ENCODE measurements around the gene TEX14. TPM values are rescaled to one million over a fixed set of nuclear protein-coding genes. Genes with fewer than 3 reads are reported as not detected.

TEX14 gene
- total RNA-seq, 2 experiments from 2014 or later = 0.14 to 0.21 TPM

DNA sequence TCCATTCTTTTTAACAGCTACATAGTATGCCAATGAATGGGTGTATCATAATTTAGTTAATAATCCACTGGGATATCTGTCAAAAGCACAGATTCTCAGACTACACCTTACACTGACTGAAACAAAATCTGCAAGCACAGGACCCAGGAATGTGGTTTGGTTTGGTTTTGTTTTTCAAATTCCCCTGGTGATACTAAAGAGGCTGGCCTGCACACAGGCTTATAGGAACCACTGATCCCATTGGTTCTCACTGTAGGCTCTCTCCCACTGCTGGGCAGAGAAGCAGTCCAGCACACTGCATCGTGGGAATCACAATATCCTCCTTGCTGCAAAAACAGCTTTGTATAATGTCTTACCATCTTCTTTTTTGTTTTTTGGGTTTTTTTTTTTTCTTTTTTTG is 67.1 kb downstream of the TEX14 start:
- Mint-ChIP-seq H3K4me3 (no peak overlapping the region), H3K27me3 (no peaks in the 10 kb centered on the region), H3K27ac (no peak overlapping the region), H3K36me3 (ENCODE audit: low read depth) (no peaks in the 10 kb centered on the region), H3K9me3 (ENCODE audit: low read depth) (no peaks in the 10 kb centered on the region), H3K4me1 (no peaks in the 10 kb centered on the region)
- intact Hi-C loops (cut with DNase I, micrococcal nuclease) = loop anchor here in 1 of 2 experiments (5.0 kb wide), 1 partner anchor 92 kb away; no protein-coding TSS in a partner anchor
- ChIA-PET CTCF (no interaction called here), POLR2A (interaction anchor here (0.7 kb wide), 1 partner anchor 1209 kb away, joined by 3 read pairs; no protein-coding TSS in a partner anchor)
- DNase-seq (no peak), ATAC-seq (no peak)

- Mint-ChIP-seq H3K27me3 (no peaks in the 10 kb centered on the region), H3K4me1 (no peaks in the 10 kb centered on the region), H3K4me3 (no peak overlapping the region), H3K27ac (no peak overlapping the region), H3K9me3 (ENCODE audit: low read depth) (no peaks in the 10 kb centered on the region), H3K36me3 (ENCODE audit: low read depth) (no peaks in the 10 kb centered on the region)
- CTCF ChIA-PET = no interaction called here
- POLR2A ChIA-PET = interaction anchor here (0.7 to 2.1 kb wide), 2 partner anchors 10 to 32 kb away, joined by 4 to 11 read pairs; no protein-coding TSS in a partner anchor
- DNase-seq (no peak), ATAC-seq (no peak)
- intact Hi-C loops (cut with DNase I, micrococcal nuclease) = no loop called here
Observed at GRCh38 chr17:58621174-58621573, 70.7 kb downstream of the TEX14 start.

GRCh38 chr17:58618336-58618735 is 73.5 kb downstream of the TEX14 start:
- no peak for DNase-seq

DNA sequence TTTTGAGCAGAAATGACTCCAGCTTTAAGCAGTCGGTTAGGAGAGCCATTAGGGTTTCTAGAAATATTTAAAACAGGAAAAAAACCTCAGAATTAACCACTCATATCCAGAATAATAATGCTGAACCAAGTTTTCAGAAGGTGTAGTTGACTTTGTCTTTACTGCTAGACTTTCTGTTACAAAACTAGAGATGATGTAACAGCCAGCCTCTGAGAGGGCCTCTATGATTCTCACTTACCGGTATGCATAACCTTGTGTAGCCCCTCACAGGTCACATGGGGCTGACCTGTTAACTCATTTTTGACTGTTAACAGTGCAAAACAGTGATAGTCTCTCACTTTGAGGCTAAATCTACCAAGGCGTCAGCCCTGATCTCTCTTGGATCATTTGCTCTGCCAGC is 74.3 kb downstream of the TEX14 start:
- no peak overlapping the region for H3K4me3 Mint-ChIP-seq
- CTCF ChIA-PET = interaction anchor here (0.6 kb wide), 1 partner anchor 90 kb away, joined by 4 read pairs; no protein-coding TSS in a partner anchor
- H3K4me1 Mint-ChIP-seq = peaks cover 9% of the 10 kb centered on the region
- no peaks in the 10 kb centered on the region for H3K36me3 Mint-ChIP-seq (ENCODE audit: low read depth)
- H3K9me3 Mint-ChIP-seq (ENCODE audit: low read depth) = no peaks in the 10 kb centered on the region
- no peak overlapping the region for H3K27ac Mint-ChIP-seq
- ATAC-seq = peak; percentile 58
- intact Hi-C loops (cut with DNase I, micrococcal nuclease) = no loop called here
- H3K27me3 Mint-ChIP-seq = no peaks in the 10 kb centered on the region
- DNase-seq = no peak
- POLR2A ChIA-PET = interaction anchor here (1.0 kb wide), 1 partner anchor 13 kb away, joined by 4 read pairs; no protein-coding TSS in a partner anchor

More at GRCh38 chr17:58618336-58618735, 73.5 kb downstream of the TEX14 start:
- H3K27me3 Mint-ChIP-seq = no peaks in the 10 kb centered on the region
- no peak for ATAC-seq
- H3K4me3 Mint-ChIP-seq = no peak overlapping the region
- intact Hi-C loops (cut with DNase I, micrococcal nuclease) = no loop called here
- peaks cover 9% of the 10 kb centered on the region for H3K4me1 Mint-ChIP-seq
- H3K9me3 Mint-ChIP-seq (ENCODE audit: low read depth) = no peaks in the 10 kb centered on the region
- POLR2A ChIA-PET = interaction anchor here (0.7 to 2.4 kb wide), 2 partner anchors 12 to 14 kb away, joined by 6 to 10 read pairs; no protein-coding TSS in a partner anchor
- CTCF ChIA-PET = interaction anchor here (0.6 kb wide), 1 partner anchor 9 kb away, joined by 3 read pairs; no protein-coding TSS in a partner anchor
- no peak overlapping the region for H3K27ac Mint-ChIP-seq
- H3K36me3 Mint-ChIP-seq (ENCODE audit: low read depth) = no peaks in the 10 kb centered on the region

DNA sequence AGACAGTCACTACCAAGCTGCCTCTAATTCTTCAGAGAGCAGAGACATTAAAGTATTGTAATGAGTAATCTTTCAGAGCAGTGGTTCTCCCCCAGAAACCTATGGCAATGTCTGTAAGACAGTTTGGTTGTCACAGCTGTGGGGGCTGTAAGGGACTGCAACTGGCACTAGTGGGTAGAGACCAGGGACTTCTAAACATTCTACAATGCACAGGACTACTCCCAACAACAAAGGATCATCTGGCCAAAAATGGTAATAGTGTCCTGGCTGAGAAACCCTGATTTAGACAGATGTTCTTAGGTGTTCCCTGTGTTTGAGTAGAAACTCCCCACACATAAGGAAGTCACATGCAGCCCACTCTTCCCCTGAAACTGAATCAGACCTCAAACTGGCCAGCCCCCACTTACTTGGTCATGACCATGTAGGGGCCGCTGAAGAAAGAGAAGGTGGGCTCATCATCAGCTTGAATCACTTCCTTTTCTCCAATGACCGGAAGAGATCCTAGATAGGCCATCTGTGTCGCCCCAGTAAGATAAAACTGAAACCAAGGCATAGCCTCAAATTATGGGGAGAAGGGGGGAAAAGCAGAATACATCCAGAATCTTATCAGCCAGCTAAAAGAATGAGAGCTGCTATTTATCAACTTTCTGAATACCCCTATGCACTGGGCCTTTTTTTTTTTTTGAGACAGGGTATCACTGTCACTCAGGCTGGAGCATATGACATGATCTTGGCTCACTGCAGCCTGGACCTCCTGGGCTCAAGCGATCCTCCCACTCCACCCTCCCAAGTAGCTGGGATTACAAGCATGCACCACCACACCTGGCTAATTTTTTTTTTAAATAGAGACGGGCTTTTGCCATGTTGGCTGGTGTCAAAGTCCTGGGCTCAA is 75.8 kb downstream of the TEX14 start:
- H3K27me3 Mint-ChIP-seq = no peaks in the 10 kb centered on the region
- ATAC-seq (peak; percentile 69), DNase-seq (no peak)
- H3K36me3 Mint-ChIP-seq (ENCODE audit: low read depth) = no peaks in the 10 kb centered on the region
- intact Hi-C loops (cut with DNase I, micrococcal nuclease) = no loop called here
- no peak overlapping the region for H3K27ac Mint-ChIP-seq
- H3K4me3 Mint-ChIP-seq = no peak overlapping the region
- ChIA-PET CTCF (no interaction called here), POLR2A (interaction anchor here (2.2 kb wide), 1 partner anchor 14 kb away, joined by 9 read pairs; no protein-coding TSS in a partner anchor)
- H3K4me1 Mint-ChIP-seq = peaks cover 9% of the 10 kb centered on the region
- H3K9me3 Mint-ChIP-seq (ENCODE audit: low read depth) = no peaks in the 10 kb centered on the region

DNA sequence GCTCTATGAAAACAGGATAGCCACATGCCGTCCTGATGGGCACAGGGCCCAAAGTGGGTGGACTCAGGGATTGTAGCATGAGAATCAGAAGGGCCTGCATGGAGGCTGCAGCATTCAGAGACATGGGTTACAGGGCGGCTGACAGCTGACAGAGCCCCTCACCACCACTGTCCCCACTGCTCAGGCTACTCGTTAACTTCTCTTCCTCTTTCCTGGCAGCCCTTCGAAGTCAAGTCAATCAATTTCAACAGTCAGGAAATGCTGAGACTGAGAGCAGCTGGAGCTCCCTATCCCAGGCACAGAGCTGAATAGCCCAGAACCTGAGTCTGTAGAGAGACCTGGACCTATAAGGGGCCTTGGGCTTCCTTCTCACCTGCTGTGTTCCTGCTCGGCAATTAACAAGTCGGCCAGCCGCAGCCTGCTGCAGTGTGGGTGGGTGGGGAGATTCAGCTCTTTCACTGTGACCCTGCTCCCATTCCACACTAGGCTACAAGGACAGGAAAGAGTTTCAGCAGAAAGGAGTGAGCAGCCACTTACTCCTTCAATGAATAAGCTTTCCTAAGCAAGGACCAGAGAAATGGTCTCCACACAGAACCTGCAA is 76.9 kb downstream of the TEX14 start:
- no peaks in the 10 kb centered on the region for H3K36me3 Mint-ChIP-seq (ENCODE audit: low read depth)
- ATAC-seq (no peak), DNase-seq (no peak)
- CTCF ChIA-PET = no interaction called here
- no peak overlapping the region for H3K27ac Mint-ChIP-seq
- no peaks in the 10 kb centered on the region for H3K9me3 Mint-ChIP-seq (ENCODE audit: low read depth)
- no peaks in the 10 kb centered on the region for H3K27me3 Mint-ChIP-seq
- peaks cover 9% of the 10 kb centered on the region for H3K4me1 Mint-ChIP-seq
- intact Hi-C loops (cut with DNase I, micrococcal nuclease) = no loop called here
- POLR2A ChIA-PET = interaction anchor here (0.6 to 2.2 kb wide), 2 partner anchors 15 to 43 kb away, joined by 3 to 9 read pairs; no protein-coding TSS in a partner anchor
- no peak overlapping the region for H3K4me3 Mint-ChIP-seq

DNA sequence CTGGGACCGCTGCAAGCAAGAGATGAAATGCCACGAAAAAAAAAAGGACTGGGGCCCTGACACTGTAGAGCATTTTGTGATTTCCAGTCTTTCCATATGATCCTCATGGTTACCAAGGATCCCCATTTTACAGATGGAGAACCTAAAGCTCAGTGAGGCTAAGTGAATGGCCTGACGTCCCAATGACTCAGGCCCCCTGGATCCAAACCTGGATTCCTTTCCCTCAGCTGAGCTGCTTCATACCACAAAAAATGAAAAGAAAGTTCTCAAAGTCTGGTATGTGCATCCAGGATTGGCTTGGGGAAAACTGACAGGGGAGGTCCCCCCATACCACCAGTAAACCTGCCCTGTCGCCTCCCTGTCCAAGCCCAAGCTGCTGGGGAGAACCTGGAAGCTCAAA is 80.5 kb downstream of the TEX14 start:
- CTCF ChIA-PET = interaction anchor here (0.7 kb wide), 1 partner anchor 95 kb away, joined by 3 read pairs; no protein-coding TSS in a partner anchor

DNA sequence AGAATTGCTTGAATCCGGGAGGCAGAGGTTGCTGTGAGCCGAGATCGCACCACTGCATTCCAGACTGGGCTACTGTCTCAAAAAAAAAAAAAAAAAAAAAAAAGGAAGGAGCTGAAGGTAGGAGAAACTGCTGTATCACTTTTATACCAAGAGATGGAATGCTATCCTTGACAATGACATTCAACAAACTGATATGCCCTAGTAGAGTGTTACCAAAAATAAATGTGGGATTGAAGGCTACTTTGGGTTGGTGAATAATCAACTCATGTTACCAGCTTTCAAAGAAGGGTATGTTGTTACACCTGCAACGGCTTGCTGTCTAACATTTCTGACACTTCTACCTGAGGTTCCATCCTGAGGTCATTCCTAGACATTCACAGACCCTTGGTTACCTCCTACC is 84.9 kb downstream of the TEX14 start:
- DNase-seq = no peak
- Mint-ChIP-seq H3K27ac (no peak overlapping the region), H3K4me1 (peaks cover 8% of the 10 kb centered on the region), H3K36me3 (ENCODE audit: low read depth) (no peaks in the 10 kb centered on the region), H3K4me3 (no peak overlapping the region), H3K27me3 (no peaks in the 10 kb centered on the region), H3K9me3 (ENCODE audit: low read depth) (no peaks in the 10 kb centered on the region)
- ChIA-PET POLR2A (interaction anchor here (0.6 to 1.5 kb wide), 2 partner anchors 24 to 101 kb away, joined by 3 to 5 read pairs; no protein-coding TSS in a partner anchor), CTCF (interaction anchor here (1.5 kb wide), 1 partner anchor 21 kb away, joined by 5 read pairs; no protein-coding TSS in a partner anchor)
- intact Hi-C loops (cut with DNase I, micrococcal nuclease) = no loop called here
- no peak for ATAC-seq

More for the DNA sequence above, 80.5 kb downstream of the TEX14 start:
- ATAC-seq = no peak
- no peak overlapping the region for H3K4me3 Mint-ChIP-seq
- POLR2A ChIA-PET = interaction anchor here (0.6 to 0.9 kb wide), 2 partner anchors 18 to 20 kb away, joined by 7 to 10 read pairs; no protein-coding TSS in a partner anchor
- no peak overlapping the region for H3K27ac Mint-ChIP-seq
- no peaks in the 10 kb centered on the region for H3K9me3 Mint-ChIP-seq (ENCODE audit: low read depth)
- peaks cover 9% of the 10 kb centered on the region for H3K4me1 Mint-ChIP-seq
- DNase-seq = no peak
- H3K36me3 Mint-ChIP-seq (ENCODE audit: low read depth) = no peaks in the 10 kb centered on the region
- intact Hi-C loops (cut with DNase I, micrococcal nuclease) = no loop called here
- no peaks in the 10 kb centered on the region for H3K27me3 Mint-ChIP-seq

- no peak overlapping the region for H3K4me3 Mint-ChIP-seq
- ChIA-PET CTCF (interaction anchor here (0.8 to 1.5 kb wide), 3 partner anchors 20 to 399 kb away, joined by 3 to 5 read pairs (median 3); no protein-coding TSS in a partner anchor), POLR2A (interaction anchor here (0.5 to 1.4 kb wide), 5 partner anchors 22 to 87 kb away, joined by 3 to 13 read pairs (median 6); partner anchors contain the start of genes RAD51C and TEX14)
- ATAC-seq (peak; percentile 43), DNase-seq (no peak)
- intact Hi-C loops (cut with DNase I, micrococcal nuclease) = no loop called here
- no peaks in the 10 kb centered on the region for H3K36me3 Mint-ChIP-seq (ENCODE audit: low read depth)
- H3K27ac Mint-ChIP-seq = peak overlapping the region; percentile 8
- H3K4me1 Mint-ChIP-seq = peaks cover 8% of the 10 kb centered on the region
- H3K27me3 Mint-ChIP-seq = no peaks in the 10 kb centered on the region
- H3K9me3 Mint-ChIP-seq (ENCODE audit: low read depth) = no peaks in the 10 kb centered on the region
Observed at GRCh38 chr17:58605986-58606385, 85.9 kb downstream of the TEX14 start.

- ATAC-seq (peak; percentile 89), DNase-seq (peak; percentile 35)
- CTCF ChIA-PET = interaction anchor here (0.8 to 1.5 kb wide), 4 partner anchors 19 to 400 kb away, joined by 3 to 5 read pairs (median 3); no protein-coding TSS in a partner anchor
- POLR2A ChIA-PET = interaction anchor here (0.5 to 1.4 kb wide), 5 partner anchors 23 to 87 kb away, joined by 3 to 13 read pairs (median 6); partner anchors contain the start of genes RAD51C and TEX14
- Mint-ChIP-seq H3K4me3 (no peak overlapping the region), H3K27ac (no peak overlapping the region), H3K9me3 (ENCODE audit: low read depth) (no peaks in the 10 kb centered on the region), H3K36me3 (ENCODE audit: low read depth) (no peaks in the 10 kb centered on the region), H3K27me3 (no peaks in the 10 kb centered on the region), H3K4me1 (peaks cover 8% of the 10 kb centered on the region)
- intact Hi-C loops (cut with DNase I, micrococcal nuclease) = no loop called here
Observed at GRCh38 chr17:58605470-58605869, 86.4 kb downstream of the TEX14 start.

DNA sequence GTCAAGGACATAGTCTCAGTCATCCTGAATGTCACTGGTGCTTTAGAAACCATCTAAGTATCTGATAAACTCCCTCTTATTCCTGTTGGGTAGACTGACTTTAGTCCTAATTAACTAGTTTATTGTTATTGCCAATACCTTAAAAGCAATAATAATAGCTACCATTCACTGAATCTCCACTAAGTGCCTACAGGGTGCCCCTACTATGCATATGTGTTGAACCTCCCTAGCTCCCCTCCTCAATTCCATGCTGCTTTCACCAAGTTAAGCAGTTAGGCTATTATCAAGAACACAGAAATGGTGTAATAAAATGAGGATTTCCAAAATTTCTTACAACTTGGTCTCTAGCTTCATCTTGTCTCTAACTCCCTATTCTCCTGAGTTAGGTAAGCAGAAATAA is 89.9 kb downstream of the TEX14 start:
- H3K4me1 Mint-ChIP-seq = peaks cover 8% of the 10 kb centered on the region
- ChIA-PET CTCF (interaction anchor here (0.6 kb wide), 1 partner anchor 11 kb away, joined by 3 read pairs; no protein-coding TSS in a partner anchor), POLR2A (interaction anchor here (1.7 kb wide), 1 partner anchor 29 kb away, joined by 8 read pairs; no protein-coding TSS in a partner anchor)
- ATAC-seq (no peak), DNase-seq (no peak)
- intact Hi-C loops (cut with DNase I, micrococcal nuclease) = no loop called here
- no peak overlapping the region for H3K4me3 Mint-ChIP-seq
- no peaks in the 10 kb centered on the region for H3K9me3 Mint-ChIP-seq (ENCODE audit: low read depth)
- H3K27me3 Mint-ChIP-seq = no peaks in the 10 kb centered on the region
- no peaks in the 10 kb centered on the region for H3K36me3 Mint-ChIP-seq (ENCODE audit: low read depth)
- H3K27ac Mint-ChIP-seq = no peak overlapping the region

All from activated CD4-positive, alpha-beta T cell treated with anti-CD3 and anti-CD28 coated beads for 36 hours (primary cell).